Pancreas (tissue), 10 donors: Measurements from ENCODE around the gene CHD9. TPM values are rescaled to one million over a fixed set of nuclear protein-coding genes. Genes with fewer than 3 reads are reported as not detected.

Experiments
- ATAC-seq, 4 donors: fragments of 200-7000 bp; cut with Tn5 transposase; one replicate each; pipeline versions ENCODE4 v1.8.0 to v1.9.1; 2020; ENCODE audit warnings: mild to moderate bottlenecking in 4 of 4, moderate library complexity in 4 of 4
- DNase-seq, 6 donors: peaks; one replicate each; pipeline ENCODE4 v3.0.0-alpha.2; 2020
- FAIRE-seq: peaks from 2 replicates; lab custom pipeline; 2012; peaks lifted over from hg19 to GRCh38; lab: Jason Lieb, UNC
- H3K27ac ChIP-seq, 4 donors: fragments of 200-600 bp; sonication (generic); 1 replicate in 3 of 4; 2 replicates in 1 of 4; pipeline versions ENCODE4 v1.5.0 to v1.8.0; 2020
- H3K27me3 ChIP-seq, 4 donors: fragments of 200-600 bp; one replicate each; pipeline ENCODE4 v1.8.0; 2021
- H3K36me3 ChIP-seq, 3 donors: fragments of 200-600 bp; sonication (generic) in 1 of 3; one replicate each; pipeline versions ENCODE4 v1.5.0 to v1.8.0; 2020 to 2021
- H3K4me1 ChIP-seq, 3 donors: fragments of 200-600 bp; one replicate each; pipeline ENCODE4 v1.8.0; 2021
- H3K4me3 ChIP-seq, 4 donors: fragments of 200-600 bp; sonication (generic) in 2 of 4; one replicate each; pipeline versions ENCODE4 v1.5.0 to v1.8.0; 2020 to 2021
- H3K9me3 ChIP-seq, 4 donors: fragments of 200-600 bp; one replicate each; pipeline ENCODE4 v1.8.0; 2021
- WGBS, 2 donors: extraction: QIAGEN DNeasy Blood & Tissue Kit; methylation state at CpG; one replicate each; pipeline ENCODE4 v1.1.7; 2013; 5-methylcytosine and 5-hydroxymethylcytosine counted together
- intact Hi-C, 3 donors: fragments of 100-400 bp; cut with DNase I; formaldehyde crosslinking; loops; one replicate each; pipeline versions ENCODE4 v1.11.1 to v1.14.2; 2022
- polyA plus RNA-seq, 2 donors: library from polyadenylated mRNA; stranded (reverse); fragments of 200-250 nt; gene quantifications; one replicate each; pipeline ENCODE4 v1.2.3, GENCODE V29; 2013
- total RNA-seq, 6 donors: library from RNA; stranded (reverse); fragmentation: NEBNext Ultra II Directional in 4 of 6; extraction: Animal tissue kit (Norgen Biotek cat#: 25700) in 4 of 6; gene quantifications; one replicate each; pipeline versions ENCODE4 v1.2.1 to v1.2.4, GENCODE V29; 2021 to 2023
- TF ChIP-seq, protein P1 (sequence below), 4 donors: fragments of 200-600 bp; sonication (generic) in 3 of 4; IDR thresholded peaks; one replicate each; pipeline versions ENCODE4 v1.5.0 to v1.8.0; 2021; ENCODE audit warnings: antibody characterized with exemption in 4 of 4
- donor health status: healthy with polysubstance abuse.
- donor health status: DM: no; HTN: no; CAD: no; lungs with moderate emphysema.
- donor health status: DM: no; HTN: no; CAD: no.
- donor health status: control.
- donor health status: control.
- donor health status: Bipolar disorder and iron deficiency.
- donor health status: DM: yes; HTN: yes; CAD: no.
- donor health status: DM: no; HTN: no; CAD: no.
- donor health status: DM: no; HTN: no; CAD: no.
- donor health status: DM: yes; HTN: yes; CAD: no.

CHD9 gene
- total and polyA plus RNA-seq, 8 donors = 7.2 to 40.9 (median 30.1) TPM

DNA sequence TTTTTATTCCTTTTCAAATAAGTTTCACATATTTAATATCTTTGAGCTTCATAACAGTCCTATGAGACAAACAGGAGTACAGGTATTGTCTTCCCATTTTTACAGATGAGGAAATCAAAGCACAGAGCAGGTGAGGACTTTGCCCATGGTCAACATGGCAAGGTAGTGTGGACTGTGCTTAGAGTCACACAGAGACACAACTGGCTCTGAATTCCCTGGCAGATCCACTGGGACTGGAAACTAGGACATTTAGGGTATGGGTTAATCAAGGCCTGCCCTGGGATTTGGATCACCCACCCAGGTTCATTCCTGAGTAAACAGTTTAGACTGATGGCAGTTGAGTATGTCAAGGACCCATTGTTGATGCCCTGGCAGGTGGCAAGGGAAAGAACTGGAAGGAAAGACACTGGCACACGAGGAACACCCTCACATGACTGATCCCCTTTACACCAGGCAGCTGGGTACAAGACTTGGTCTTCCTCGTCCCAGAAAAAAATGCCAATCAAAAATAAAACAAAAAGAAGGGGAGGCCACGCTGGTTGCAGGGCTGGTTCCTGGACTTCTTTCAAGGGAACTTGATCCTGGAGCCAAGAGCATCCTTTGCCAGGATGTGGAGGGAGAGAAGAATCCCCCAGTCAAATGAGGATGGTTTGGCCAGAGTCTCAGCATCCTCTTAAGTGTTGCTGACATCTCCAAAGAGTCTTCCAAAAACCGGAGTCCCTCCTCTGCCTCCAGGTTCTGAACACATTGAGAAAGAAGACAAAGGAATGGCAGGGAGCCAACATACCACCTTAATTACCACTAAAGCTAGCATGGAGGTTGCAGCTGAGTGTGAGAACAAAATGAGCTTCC, 34.9 kb downstream of the CHD9 start:
- Histone ChIP-seq H3K4me3 (no peak overlapping the region), H3K27me3 (no peaks in the 10 kb centered on the region), H3K36me3 (no peaks in the 10 kb centered on the region), H3K4me1 (peaks cover 0 to 13% (median 10%) of the 10 kb centered on the region in 3 donors), H3K9me3 (no peaks in the 10 kb centered on the region), H3K27ac (peak overlapping the region in 1 of 4 donors; percentile 32)
- TF ChIP-seq, protein P1, sequence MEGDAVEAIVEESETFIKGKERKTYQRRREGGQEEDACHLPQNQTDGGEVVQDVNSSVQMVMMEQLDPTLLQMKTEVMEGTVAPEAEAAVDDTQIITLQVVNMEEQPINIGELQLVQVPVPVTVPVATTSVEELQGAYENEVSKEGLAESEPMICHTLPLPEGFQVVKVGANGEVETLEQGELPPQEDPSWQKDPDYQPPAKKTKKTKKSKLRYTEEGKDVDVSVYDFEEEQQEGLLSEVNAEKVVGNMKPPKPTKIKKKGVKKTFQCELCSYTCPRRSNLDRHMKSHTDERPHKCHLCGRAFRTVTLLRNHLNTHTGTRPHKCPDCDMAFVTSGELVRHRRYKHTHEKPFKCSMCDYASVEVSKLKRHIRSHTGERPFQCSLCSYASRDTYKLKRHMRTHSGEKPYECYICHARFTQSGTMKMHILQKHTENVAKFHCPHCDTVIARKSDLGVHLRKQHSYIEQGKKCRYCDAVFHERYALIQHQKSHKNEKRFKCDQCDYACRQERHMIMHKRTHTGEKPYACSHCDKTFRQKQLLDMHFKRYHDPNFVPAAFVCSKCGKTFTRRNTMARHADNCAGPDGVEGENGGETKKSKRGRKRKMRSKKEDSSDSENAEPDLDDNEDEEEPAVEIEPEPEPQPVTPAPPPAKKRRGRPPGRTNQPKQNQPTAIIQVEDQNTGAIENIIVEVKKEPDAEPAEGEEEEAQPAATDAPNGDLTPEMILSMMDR (IDR thresholded peaks at IDR 0.05) = no peak
- WGBS, 2 donors = 37 to 49% methylated on average over 4 of the region's 4 CpGs
- FAIRE-seq (no peak), ATAC-seq (no peak), DNase-seq (no peak)
- intact Hi-C loops = no loop called here

DNA sequence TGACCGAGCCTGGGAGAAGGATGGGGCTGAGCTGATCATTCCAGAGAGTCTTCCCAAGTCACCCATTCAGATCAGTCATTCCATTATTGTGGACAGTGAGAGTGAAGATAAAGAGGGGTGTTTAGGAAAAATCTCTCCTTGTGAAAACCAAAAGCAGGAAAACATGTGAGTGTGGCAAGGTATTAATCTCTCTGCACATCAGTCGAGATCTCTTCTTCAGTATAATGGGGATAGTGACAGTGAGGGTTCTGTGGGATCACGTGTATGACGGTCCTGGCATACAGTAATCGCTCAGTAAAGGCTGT, 35.4 kb downstream of the CHD9 start:
- FAIRE-seq (no peak), DNase-seq (no peak), ATAC-seq (no peak)
- Histone ChIP-seq H3K27me3 (no peaks in the 10 kb centered on the region), H3K4me1 (peaks cover 0 to 10% (median 7%) of the 10 kb centered on the region in 3 donors), H3K9me3 (no peaks in the 10 kb centered on the region), H3K36me3 (no peaks in the 10 kb centered on the region), H3K4me3 (no peak overlapping the region), H3K27ac (peak overlapping the region in 2 of 4 donors; percentile 4 to 32)
- 65 to 74% methylated on average over 5 of the region's 5 CpGs for WGBS, 2 donors
- intact Hi-C loops = no loop called here
- TF ChIP-seq, protein P1 (IDR thresholded peaks at IDR 0.05) = no peak

DNA sequence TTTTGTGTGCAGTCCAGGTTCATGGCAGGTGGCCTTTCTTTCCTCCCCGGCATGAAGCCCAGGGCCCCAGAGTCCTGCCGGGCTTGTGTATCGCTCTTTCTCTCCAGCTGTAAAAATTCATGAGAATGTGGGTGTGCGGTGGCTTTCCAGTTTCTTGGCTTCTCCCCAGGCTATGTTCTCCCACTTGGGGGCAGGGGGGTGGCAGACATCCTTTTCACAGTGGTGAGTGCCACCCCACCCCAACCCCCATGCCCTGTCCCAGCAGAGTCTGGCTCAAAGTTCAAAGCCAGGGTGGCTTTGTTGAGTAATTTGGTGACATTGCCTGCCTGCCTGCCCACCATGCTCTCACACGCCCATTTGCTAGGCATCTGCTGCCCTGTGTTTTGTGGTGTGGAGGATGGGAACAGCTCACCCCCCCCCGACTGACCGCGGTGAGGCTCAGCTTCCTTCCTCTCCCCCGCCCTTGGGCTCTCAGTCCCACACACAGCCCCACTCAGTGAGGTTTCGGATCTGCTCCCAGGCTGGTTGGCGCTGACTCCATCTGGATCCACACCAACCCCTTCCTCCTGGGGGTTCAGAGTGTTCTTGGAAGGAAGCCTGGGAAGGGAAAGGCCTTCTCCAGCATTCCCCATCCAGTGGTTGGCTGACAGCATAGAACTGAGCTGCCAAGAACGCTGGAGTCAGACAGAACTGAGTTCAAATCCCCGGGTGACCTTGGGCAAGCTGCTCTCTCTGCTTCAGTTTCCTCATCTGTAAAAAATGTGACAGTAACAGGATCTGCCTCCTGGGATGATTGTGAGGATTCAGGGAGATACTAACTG, 36.0 kb downstream of the CHD9 start:
- peak in 5 of 6 donors; percentile 30 to 66 (median 60) for DNase-seq
- peak overlapping the region in 3 of 4 donors; percentile 4 to 50 (median 32) for H3K27ac ChIP-seq
- 61 to 70% methylated on average over 13 of the region's 13 CpGs for WGBS, 2 donors
- TF ChIP-seq, protein P1 (IDR thresholded peaks at IDR 0.05) = no peak
- H3K9me3 ChIP-seq = no peaks in the 10 kb centered on the region
- H3K4me1 ChIP-seq = peaks cover 0 to 4% (median 1%) of the 10 kb centered on the region in 3 donors
- no peaks in the 10 kb centered on the region for H3K27me3 ChIP-seq
- peak; percentile 54 to 81 (median 76) for ATAC-seq
- no peaks in the 10 kb centered on the region for H3K36me3 ChIP-seq
- intact Hi-C loops = no loop called here
- no peak overlapping the region for H3K4me3 ChIP-seq
- no peak for FAIRE-seq

DNA sequence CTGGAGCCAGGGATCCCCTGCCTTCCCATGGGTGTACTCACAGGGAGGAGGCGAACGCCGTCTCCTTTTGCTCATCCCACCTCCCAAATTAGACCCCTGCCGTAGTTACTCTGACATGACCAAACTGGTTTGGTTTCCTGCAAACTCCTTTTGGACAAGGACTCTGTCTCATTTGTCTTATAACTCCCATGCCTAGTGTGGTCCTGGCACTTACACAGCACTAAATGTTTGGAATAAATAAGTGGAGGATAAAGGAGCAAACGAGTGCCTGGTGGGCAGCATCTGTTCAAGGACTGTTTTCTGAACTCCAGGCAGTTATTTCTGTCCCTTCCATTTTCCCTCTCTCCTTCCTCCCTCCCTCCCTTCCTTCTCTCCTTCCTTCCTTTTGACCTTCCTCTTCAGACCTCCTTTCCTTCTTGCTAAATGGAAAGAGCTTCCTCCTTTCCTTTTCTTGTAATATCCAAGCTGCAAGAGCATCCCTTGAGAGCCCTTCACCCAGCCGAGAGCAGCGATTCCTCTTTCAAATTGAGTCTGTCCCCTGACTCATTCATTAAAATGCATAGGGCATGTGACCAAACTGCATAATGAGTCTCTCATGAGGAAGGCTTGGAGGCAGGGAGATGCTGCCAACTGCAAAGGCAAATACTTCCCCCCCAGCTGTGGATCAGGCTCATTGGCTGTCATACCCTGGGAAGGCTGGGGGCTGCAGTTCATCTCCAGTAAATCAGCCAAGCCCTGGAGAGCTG, 36.8 kb downstream of the CHD9 start:
- intact Hi-C loops = no loop called here
- H3K4me1 ChIP-seq = peaks cover 0 to 3% (median 0%) of the 10 kb centered on the region in 3 donors
- DNase-seq (peak in 2 of 6 donors; percentile 16 to 30), FAIRE-seq (no peak), ATAC-seq (peak in 3 of 4 donors; percentile 36 to 68 (median 55))
- TF ChIP-seq, protein P1 (IDR thresholded peaks at IDR 0.05) = no peak
- H3K36me3 ChIP-seq = no peaks in the 10 kb centered on the region
- H3K9me3 ChIP-seq = no peaks in the 10 kb centered on the region
- peak overlapping the region in 2 of 4 donors; percentile 21 to 50 for H3K27ac ChIP-seq
- WGBS, 2 donors = 75 to 82% methylated on average over 7 of the region's 7 CpGs
- no peak overlapping the region for H3K4me3 ChIP-seq
- H3K27me3 ChIP-seq = no peaks in the 10 kb centered on the region
